KMS-11 (cell line): ENCODE results near the gene ALMS1.

ENCODE experiments used
- H2AFZ ChIP-seq: fragments of 200-600 bp; sonication (generic); 2 replicates; pipeline ENCODE4 v1.6.1; 2016; ENCODE audit warnings: antibody characterized with exemption, mixed run types, low read depth
- H3K27ac ChIP-seq: fragments of 200-600 bp; sonication (generic); 2 replicates; pipeline ENCODE4 v1.6.1; 2016; ENCODE audit warnings: mild to moderate bottlenecking, mixed run types
- H3K27me3 ChIP-seq: fragments of 200-600 bp; sonication (generic); 2 replicates; pipeline ENCODE4 v1.6.1; 2017; ENCODE audit warnings: mild to moderate bottlenecking, low read depth, mixed run types, moderate library complexity; ENCODE audit not compliant: insufficient read depth
- H3K36me3 ChIP-seq: fragments of 200-600 bp; sonication (generic); 2 replicates; pipeline ENCODE4 v1.6.1; 2017; ENCODE audit warnings: mild to moderate bottlenecking, mixed run types; ENCODE audit not compliant: insufficient read depth
- H3K4me1 ChIP-seq: fragments of 200-600 bp; sonication (generic); 2 replicates; pipeline ENCODE4 v1.6.1; 2016; ENCODE audit warnings: mild to moderate bottlenecking, low read depth, mixed run types; ENCODE audit not compliant: poor library complexity, severe bottlenecking
- H3K4me2 ChIP-seq: fragments of 200-600 bp; sonication (generic); 2 replicates; pipeline ENCODE4 v1.7.0; 2016; ENCODE audit warnings: mild to moderate bottlenecking, mixed run types
- H3K4me3 ChIP-seq: fragments of 200-600 bp; sonication (generic); IDR thresholded peaks from 2 replicates; pipeline ENCODE4 v1.6.1; 2017; ENCODE audit warnings: low read depth, low read length, mixed read lengths; ENCODE audit not compliant: insufficient read depth
- H3K79me2 ChIP-seq: fragments of 200-600 bp; sonication (generic); 2 replicates; pipeline ENCODE4 v1.6.1; 2016; ENCODE audit warnings: low read depth, mixed run types; ENCODE audit not compliant: insufficient read depth
- H3K9ac ChIP-seq: fragments of 200-600 bp; sonication (generic); 2 replicates; pipeline ENCODE4 v1.6.1; 2016; ENCODE audit warnings: mild to moderate bottlenecking, mixed run types
- H4K20me1 ChIP-seq: fragments of 200-600 bp; sonication (generic); 2 replicates; pipeline ENCODE4 v1.6.1; 2016; ENCODE audit warnings: mild to moderate bottlenecking, mixed run types; ENCODE audit not compliant: insufficient read depth
- CTCF ChIP-seq: fragments of 200-600 bp; sonication (generic); conservative IDR thresholded peaks from 2 replicates; pipeline ENCODE4 v1.6.1; 2017; ENCODE audit warnings: low read depth, mild to moderate bottlenecking, antibody characterized with exemption, low read length, moderate library complexity, mixed read lengths

The ALMS1 gene

GRCh38 chr2:73566288-73566878, 180.7 kb downstream of the ALMS1 start:
- Histone ChIP-seq H3K27me3 (no peaks in the 10 kb centered on the region), H3K4me1 (no peaks in the 10 kb centered on the region), H3K79me2 (no peaks in the 10 kb centered on the region), H4K20me1 (no peaks in the 10 kb centered on the region), H3K4me2 (no peak overlapping the region), H3K36me3 (no peaks in the 10 kb centered on the region), H2AFZ (no peak overlapping the region), H3K9ac (no peak overlapping the region), H3K4me3 (no peak overlapping the region), H3K27ac (no peak overlapping the region)
- TF ChIP-seq CTCF: no peak

DNA sequence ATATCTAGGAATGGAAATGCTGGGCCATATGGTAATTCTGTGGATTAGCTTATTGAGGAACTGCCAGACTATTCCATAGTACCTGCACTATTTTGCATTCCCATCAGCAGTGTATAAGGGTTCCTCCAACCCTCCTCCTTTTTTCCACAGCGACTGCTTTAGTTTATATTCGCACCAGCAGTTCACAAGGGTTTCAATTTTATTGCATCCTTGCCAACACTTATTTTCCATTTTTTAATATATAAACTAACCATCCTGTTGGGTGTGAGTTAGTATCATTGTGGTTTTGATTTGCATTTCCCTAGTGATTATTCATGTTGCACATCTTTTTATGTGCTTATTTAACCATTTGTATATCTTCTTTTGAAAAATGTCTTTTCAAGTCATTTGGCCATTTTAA, 189.6 kb downstream of the ALMS1 start:
- TF ChIP-seq CTCF: no peak
- Histone ChIP-seq H3K9ac (no peak overlapping the region), H3K36me3 (no peaks in the 10 kb centered on the region), H3K4me2 (no peak overlapping the region), H3K27ac (no peak overlapping the region), H3K4me3 (no peak overlapping the region), H3K27me3 (no peaks in the 10 kb centered on the region), H4K20me1 (no peaks in the 10 kb centered on the region), H2AFZ (no peak overlapping the region), H3K79me2 (no peaks in the 10 kb centered on the region), H3K4me1 (no peaks in the 10 kb centered on the region)

- Histone ChIP-seq H3K27me3 (no peaks in the 10 kb centered on the region), H3K4me2 (no peak overlapping the region), H3K27ac (no peak overlapping the region), H3K9ac (no peak overlapping the region), H3K79me2 (no peaks in the 10 kb centered on the region), H4K20me1 (no peaks in the 10 kb centered on the region), H3K36me3 (no peaks in the 10 kb centered on the region), H3K4me1 (no peaks in the 10 kb centered on the region), H3K4me3 (no peak overlapping the region), H2AFZ (no peak overlapping the region)
- no peak for TF ChIP-seq CTCF
These were observed 196.7 kb downstream of the ALMS1 start for GRCh38 chr2:73582364-73582763.

- H3K4me3 ChIP-seq: no peak overlapping the region
- H3K27ac ChIP-seq: no peak overlapping the region
- TF ChIP-seq CTCF: no peak
These were observed 202.5 kb downstream of the ALMS1 start for GRCh38 chr2:73588177-73588576.

More at GRCh38 chr2:73588177-73588576, 202.5 kb downstream of the ALMS1 start:
- Histone ChIP-seq H3K4me2 (peak overlapping the region; percentile 22; the same call in 1 of the 2 replicates), H4K20me1 (no peaks in the 10 kb centered on the region), H3K9ac (no peak overlapping the region), H3K4me1 (peaks cover 12% of the 10 kb centered on the region), H3K27me3 (no peaks in the 10 kb centered on the region), H3K79me2 (no peaks in the 10 kb centered on the region), H2AFZ (no peak overlapping the region), H3K36me3 (no peaks in the 10 kb centered on the region)
